DOHH2 (cell line): ENCODE data around the gene GET4.
A peak's percentile ranks its signal among the peaks of the same experiment; 100 is the strongest.
"Not testable (repeated sequence)": the region's sequence is repeated elsewhere in the genome, so short reads cannot be mapped to it uniquely, and the experiment has no call there.

Experiments
- H3F3A ChIP-seq: fragments of 200-600 bp; sonication (generic), shearing (Covaris generic); 2 replicates; pipeline ENCODE4 v1.6.0; 2016; ENCODE audit warnings: antibody characterized with exemption, mild to moderate bottlenecking; ENCODE audit not compliant: control insufficient read depth, insufficient read depth
- H3K27ac ChIP-seq: fragments of 200-600 bp; sonication (generic); 2 replicates; pipeline ENCODE4 v1.5.1; 2014; ENCODE audit warnings: low read depth, mild to moderate bottlenecking, low read length, moderate library complexity
- H3K27me3 ChIP-seq: fragments of 200-600 bp; sonication (generic); 2 replicates; pipeline ENCODE4 v1.6.1; 2014; ENCODE audit warnings: mild to moderate bottlenecking, low read length, mixed read lengths; ENCODE audit not compliant: control insufficient read depth
- H3K36me3 ChIP-seq: fragments of 200-600 bp; sonication (generic); 2 replicates; pipeline ENCODE4 v1.6.1; 2014; ENCODE audit warnings: mild to moderate bottlenecking, low read length, moderate library complexity, mixed read lengths; ENCODE audit not compliant: control insufficient read depth
- H3K4me1 ChIP-seq: fragments of 200-600 bp; sonication (generic); 2 replicates; pipeline ENCODE4 v1.6.1; 2014; ENCODE audit warnings: mild to moderate bottlenecking, low read length, mixed read lengths; ENCODE audit not compliant: control insufficient read depth
- H3K4me2 ChIP-seq: fragments of 200-600 bp; sonication (generic); 2 replicates; pipeline ENCODE4 v1.6.0; 2014; ENCODE audit warnings: mild to moderate bottlenecking, low read length, moderate library complexity
- H3K4me3 ChIP-seq: fragments of 200-600 bp; sonication (generic); 2 replicates; pipeline ENCODE4 v1.5.1; 2014; ENCODE audit warnings: mild to moderate bottlenecking, low read length, mixed read lengths
- H3K79me2 ChIP-seq: fragments of 200-600 bp; sonication (generic); 2 replicates; pipeline ENCODE4 v1.6.1; 2014; ENCODE audit warnings: mild to moderate bottlenecking, low read length, mixed read lengths; ENCODE audit not compliant: control insufficient read depth
- H3K9me2 ChIP-seq: fragments of 200-600 bp; sonication (generic); replicated peaks from 2 replicates; pipeline ENCODE4 v1.6.1; 2014; ENCODE audit warnings: mild to moderate bottlenecking, low read length, mixed read lengths; ENCODE audit not compliant: control insufficient read depth
- H3K9me3 ChIP-seq: fragments of 200-600 bp; sonication (generic); 2 replicates; pipeline ENCODE4 v1.6.1; 2014; ENCODE audit warnings: antibody characterized with exemption, low read length, mixed read lengths; ENCODE audit not compliant: control insufficient read depth, insufficient read depth
- H4K20me1 ChIP-seq: fragments of 200-600 bp; sonication (generic); 2 replicates; pipeline ENCODE4 v1.6.0; 2014; ENCODE audit warnings: low read depth, mild to moderate bottlenecking, antibody characterized with exemption, low read length, moderate library complexity; ENCODE audit not compliant: control insufficient read depth, insufficient read depth
- CTCF ChIP-seq: fragments of 200-600 bp; sonication (generic); IDR thresholded peaks from one replicate; pipeline ENCODE4 v1.5.1; 2014; ENCODE audit warnings: antibody characterized with exemption, mild to moderate bottlenecking, low read depth, low read length; ENCODE audit not compliant: poor library complexity, severe bottlenecking
- EZH2phosphoT487 ChIP-seq: fragments of 200-600 bp; sonication (generic); IDR thresholded peaks from 2 replicates; pipeline ENCODE4 v1.6.1; 2017; ENCODE audit warnings: borderline replicate concordance, mild to moderate bottlenecking, antibody characterized with exemption, low read length, moderate library complexity, mixed read lengths

The GET4 gene

GRCh38 chr7:907158-907980 is 31.0 kb downstream of the GET4 start:
- Histone ChIP-seq H3K4me2 (no peak overlapping the region), H3K9me3 (no peaks in the 10 kb centered on the region), H3K79me2 (no peaks in the 10 kb centered on the region), H3K4me3 (no peak overlapping the region), H3K9me2 (no peaks in the 10 kb centered on the region), H3K4me1 (peaks cover 27% of the 10 kb centered on the region), H3K27ac (no peak overlapping the region), H3K36me3 (no peaks in the 10 kb centered on the region), H4K20me1 (0 out of 2 replicates have a peak, but pooled peaks cover 11% of the 10 kb centered on the region), H3F3A (no peaks in the 10 kb centered on the region), H3K27me3 (peaks cover 35% of the 10 kb centered on the region)
- TF ChIP-seq CTCF (no peak), EZH2phosphoT487 (no peak)

- Histone ChIP-seq H3K9me2 (no peaks in the 10 kb centered on the region), H4K20me1 (0 out of 2 replicates have a peak, but pooled peaks cover 12% of the 10 kb centered on the region), H3K4me1 (peaks cover 34% of the 10 kb centered on the region), H3K9me3 (no peaks in the 10 kb centered on the region), H3K36me3 (no peaks in the 10 kb centered on the region), H3F3A (no peaks in the 10 kb centered on the region), H3K27ac (no peak overlapping the region), H3K4me2 (peak overlapping the region; percentile 61; the same call in 1 of the 2 replicates), H3K79me2 (no peaks in the 10 kb centered on the region), H3K4me3 (no peak overlapping the region), H3K27me3 (peaks cover 35% of the 10 kb centered on the region)
- no peak for TF ChIP-seq EZH2phosphoT487
- TF ChIP-seq CTCF = no peak
Observed at GRCh38 chr7:908159-908581, 31.8 kb downstream of the GET4 start.

- 0 out of 2 replicates have a peak, but pooled peaks have one; percentile 7 for TF ChIP-seq EZH2phosphoT487
- TF ChIP-seq CTCF = peak; percentile 87
- H3K9me3 ChIP-seq, H3K27ac ChIP-seq, H3K9me2 ChIP-seq, H3K79me2 ChIP-seq, H3K36me3 ChIP-seq, H3F3A ChIP-seq: not testable (repeated sequence)
- Histone ChIP-seq H3K27me3 (peaks cover 35% of the 10 kb centered on the region), H4K20me1 (0 out of 2 replicates have a peak, but pooled peaks cover 12% of the 10 kb centered on the region), H3K4me3 (peak overlapping the region; percentile 23), H3K4me1 (peaks cover 34% of the 10 kb centered on the region), H3K4me2 (peak overlapping the region; percentile 61)
Observed at GRCh38 chr7:908591-909357, 32.4 kb downstream of the GET4 start.
